GM18517 (cell line): ENCODE data around the gene CD8A.

Source experiments
- ATAC-seq: cut with Tn5 transposase; IDR thresholded peaks from one replicate; pipeline ENCODE4 v1.9.1; 2021; ENCODE audit warnings: mild to moderate bottlenecking, moderate library complexity; ENCODE audit not compliant: unreplicated experiment

Gene CD8A

DNA sequence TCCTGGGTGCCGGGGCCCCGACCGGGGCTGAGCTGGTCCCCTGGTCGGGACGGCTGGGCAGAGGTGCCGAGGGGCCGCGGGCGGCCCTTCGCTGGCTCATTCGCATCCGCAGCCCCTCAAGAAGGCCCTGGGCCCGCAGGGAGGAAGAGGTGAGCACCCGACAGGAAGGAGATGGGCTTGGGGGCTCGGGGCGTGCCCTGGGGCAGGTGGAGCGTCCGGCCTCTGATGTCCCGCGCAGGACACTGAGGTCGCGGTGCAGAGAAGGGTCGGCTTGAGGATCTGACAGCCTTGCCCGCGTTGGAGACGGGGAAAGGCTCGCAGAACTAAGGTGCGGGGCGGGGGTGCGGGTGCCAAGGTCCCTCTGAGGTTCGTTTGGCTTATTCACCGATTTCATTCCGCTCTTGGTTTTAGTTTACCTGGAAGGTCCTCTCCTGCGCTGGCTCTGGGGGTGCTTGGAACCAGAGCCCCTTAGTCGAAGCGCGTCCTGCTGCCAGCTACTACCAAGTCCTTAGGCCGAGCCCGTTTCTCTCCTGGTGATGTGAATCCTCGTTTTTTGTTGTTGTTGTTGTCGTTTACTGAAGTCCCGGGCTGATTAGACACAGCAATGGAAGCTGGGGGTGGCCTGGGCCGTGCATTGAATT, 18.9 kb upstream of the CD8A start:
- no peak for ATAC-seq

DNA sequence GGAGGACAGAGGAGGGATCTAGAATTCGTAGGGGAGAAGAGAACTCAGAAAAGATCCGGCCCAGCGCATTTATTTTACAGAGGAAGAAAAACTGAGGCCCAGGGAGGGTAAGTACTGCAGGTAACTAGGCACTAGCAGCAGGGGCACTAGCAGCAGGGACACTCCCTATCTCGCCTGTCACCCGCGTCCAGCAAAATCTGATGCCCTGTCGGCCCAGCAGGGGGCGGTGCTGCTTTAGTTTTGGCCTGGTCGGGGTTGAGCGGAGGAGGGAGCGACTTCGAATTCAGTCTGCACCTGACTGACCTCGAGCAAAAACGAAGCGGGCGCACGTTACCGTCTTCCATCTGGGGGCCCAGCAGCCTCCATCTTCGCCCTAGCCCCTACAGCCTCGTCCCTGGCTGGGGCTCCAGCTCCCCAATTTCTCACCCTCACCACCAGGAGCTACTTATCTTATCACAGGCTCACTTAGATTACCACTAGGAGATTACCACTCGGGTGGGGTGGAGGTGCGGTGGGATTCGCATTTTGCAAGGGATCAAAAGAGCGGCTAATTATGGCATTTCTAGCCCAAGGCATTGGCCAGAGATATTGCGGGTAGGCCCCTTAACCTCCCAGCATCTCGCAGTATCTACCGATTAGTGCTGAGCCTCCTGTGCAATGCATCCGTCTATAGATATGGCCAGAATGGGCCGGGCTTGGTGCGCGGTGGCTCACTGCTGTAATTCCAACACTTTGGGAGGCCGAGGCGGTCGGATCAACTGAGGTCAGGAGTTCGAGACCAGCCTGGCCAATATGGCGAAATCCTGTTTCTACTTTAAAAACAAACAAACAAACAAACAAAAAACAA, 17.8 kb upstream of the CD8A start:
- peak; percentile 90 for ATAC-seq

DNA sequence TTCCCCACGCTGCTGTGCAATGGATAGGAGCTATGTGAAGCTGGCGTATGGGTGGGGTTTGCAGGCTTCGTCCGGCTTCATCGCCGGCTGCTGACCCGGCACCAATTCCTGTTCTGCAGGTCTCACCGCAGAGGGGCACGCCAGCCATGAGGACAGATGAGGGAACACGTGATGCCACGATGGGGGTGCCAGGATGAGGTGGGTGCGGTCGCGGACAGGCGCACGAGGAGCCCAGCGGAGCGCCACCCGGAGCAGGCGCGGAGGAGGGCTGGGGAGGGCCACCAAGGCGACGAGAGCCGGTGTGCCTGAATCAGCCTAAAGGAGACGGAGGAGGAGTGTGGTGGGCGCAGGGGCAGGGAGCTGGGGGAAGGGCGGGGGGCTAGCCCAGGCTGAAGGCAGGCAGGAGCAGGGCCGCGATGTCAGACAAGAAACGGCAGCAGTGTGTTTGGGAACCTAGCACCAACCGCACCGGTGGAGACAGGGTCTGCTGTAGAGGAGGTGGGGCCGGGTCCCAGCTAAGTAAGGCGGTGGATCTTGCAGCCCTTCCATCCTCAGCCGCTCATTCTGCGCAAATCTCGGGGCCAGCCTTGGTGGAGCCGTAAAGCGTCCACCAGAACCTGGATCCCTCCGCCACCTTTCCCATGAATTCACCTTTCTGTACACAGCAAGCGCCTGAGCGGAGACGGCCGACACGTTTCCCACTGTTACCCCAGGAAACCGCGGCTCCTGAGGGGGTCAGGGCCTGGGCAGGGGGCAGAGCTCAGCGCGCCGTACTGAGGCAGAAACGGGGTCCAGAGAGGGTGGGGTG, 17.0 kb upstream of the CD8A start:
- no peak for ATAC-seq

DNA sequence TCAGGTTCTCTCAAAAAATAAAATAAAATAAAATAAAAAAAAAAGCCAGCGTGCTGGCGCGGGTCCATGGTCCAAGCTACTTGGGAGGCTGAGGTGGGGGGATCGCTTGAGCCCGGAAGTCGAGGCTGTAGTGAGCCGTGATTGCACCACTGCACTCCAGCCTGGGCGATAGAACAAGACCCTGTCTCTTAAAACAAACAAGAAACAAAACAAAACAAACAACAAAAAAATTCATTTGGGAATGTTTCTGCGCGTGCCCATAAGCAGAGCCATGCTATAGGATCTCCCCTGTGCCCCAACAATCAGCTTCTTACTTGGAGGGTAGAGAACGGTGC, 16.4 kb upstream of the CD8A start:
- ATAC-seq: no peak

DNA sequence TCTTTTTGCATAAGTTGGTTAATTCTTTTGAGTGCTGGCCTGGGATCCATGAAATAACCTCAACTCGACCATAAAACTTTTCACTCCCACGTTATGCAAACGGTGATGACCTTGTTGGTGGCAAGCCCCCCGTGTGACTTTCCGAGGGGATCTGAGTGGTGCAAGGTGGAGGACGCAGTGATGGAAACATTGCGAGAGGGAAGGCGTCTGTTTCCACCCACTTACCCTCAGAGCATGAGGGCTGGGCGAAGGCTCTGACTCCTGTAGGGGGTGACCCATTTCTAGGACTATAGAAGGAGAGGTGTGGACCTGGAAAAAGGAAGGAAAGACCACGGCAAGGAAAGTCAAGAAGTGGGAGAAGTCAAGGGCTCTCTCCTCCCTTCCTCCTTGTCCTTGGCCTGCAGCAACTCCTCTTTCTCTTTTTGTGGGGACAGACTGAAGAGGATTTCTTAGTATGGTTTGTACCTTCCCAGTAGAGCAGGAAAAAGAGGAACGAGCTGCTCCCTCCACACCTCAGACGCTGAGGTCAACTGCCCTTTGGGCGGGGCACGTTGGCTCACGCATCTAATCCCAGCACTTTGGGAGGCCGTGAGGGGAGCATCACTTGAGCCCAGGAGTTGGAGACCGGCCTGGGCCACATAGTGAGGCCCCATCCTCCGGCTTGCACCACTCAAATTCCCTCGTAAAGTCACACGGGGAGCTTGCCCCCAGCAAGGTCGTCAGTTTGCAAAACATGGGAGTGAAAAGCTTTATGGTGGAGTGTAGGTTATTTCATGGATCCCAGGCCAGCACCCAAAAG, 15.5 kb upstream of the CD8A start:
- no peak for ATAC-seq

DNA sequence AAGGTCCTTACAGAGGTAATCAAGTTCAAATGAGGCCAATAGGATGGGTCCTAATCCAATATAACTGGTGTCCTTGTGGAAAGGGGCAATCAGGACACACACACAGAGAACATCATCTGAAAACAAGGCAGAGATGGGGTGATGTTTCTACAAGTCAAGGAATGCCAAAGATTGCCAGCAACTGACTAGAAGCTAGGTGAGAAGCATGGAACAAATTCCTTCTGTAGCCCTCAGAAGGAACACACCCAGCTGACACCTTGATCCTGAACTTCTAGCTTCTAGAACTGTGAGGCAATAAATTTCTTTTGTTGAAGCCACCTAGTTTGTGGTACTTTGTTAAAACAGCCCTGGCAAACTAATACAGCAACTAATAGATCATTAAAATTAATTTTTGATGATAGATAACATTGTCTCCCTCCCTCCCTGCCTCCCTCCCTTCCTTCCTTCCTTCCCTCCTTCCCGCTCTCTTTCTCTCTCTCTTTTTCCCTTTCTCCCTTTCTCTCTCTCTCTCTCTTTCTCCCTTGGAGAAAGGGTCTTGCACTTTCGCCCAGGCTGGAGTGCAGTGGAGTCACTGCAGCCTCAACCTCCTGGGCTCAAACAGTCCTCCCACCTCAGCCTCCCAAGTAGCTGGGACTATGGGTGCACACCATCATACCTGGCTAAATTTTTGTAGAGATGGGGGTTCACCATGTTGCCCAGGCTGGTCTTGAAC, 10.3 kb upstream of the CD8A start:
- ATAC-seq: no peak

DNA sequence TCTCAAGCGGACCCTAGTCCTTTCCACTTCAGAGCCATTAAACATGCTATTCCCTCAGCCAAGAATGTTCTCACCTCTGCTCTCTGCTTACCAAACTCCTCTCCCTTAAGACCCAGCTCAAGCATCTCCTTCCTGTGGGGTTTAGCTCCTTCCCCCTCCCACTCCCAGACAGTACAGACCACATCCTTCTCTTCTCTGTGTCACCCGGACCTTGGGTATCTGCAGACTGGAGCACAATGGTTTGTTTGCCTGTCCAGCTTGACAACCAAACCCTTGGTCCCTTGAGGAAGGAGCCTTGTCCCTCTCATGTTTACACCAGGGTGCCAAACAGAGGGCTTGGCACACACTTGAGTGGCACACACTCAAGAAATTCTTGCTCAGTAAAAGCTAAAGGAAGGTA, 4.1 kb upstream of the CD8A start:
- ATAC-seq: no peak

DNA sequence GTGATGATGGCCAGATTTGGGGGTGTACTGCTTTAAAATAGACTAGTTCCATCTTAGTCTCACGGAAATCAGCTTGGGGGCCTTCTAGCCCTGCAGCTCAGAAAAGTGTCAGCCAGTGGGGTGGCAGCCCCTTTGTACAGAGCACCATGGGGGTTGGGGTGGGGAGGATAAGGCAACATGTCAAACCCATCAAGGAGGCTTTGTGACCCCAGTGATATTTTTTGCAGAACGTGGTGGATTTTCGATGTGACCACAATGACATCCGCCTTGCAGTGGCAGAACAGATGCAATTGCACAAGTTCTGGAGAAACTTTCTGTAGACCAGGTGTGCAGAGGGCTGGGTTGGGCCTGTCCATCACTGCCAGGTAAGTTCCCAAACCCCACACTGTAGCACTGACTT, 3.0 kb upstream of the CD8A start:
- no peak for ATAC-seq

DNA sequence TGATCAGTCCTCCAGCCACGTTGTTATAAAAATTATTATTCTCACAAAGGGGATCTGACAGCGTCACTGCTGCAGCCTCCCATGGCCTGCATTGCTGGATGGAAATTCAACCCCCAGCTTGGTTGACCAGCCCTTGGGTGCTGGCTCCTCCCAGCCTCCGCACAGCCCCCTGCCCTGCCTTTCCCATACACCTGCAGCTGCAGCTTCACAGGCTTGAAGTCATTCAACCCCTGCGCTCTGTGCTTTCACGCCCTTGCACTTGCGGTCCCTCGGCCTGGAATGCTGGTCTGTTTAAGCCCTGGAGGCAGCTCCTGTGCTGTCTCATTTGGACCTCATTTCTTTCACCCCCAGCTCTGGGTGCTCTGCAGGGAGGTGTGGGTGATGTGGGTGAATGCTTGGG, 860 bp upstream of the CD8A start:
- ATAC-seq: no peak

DNA sequence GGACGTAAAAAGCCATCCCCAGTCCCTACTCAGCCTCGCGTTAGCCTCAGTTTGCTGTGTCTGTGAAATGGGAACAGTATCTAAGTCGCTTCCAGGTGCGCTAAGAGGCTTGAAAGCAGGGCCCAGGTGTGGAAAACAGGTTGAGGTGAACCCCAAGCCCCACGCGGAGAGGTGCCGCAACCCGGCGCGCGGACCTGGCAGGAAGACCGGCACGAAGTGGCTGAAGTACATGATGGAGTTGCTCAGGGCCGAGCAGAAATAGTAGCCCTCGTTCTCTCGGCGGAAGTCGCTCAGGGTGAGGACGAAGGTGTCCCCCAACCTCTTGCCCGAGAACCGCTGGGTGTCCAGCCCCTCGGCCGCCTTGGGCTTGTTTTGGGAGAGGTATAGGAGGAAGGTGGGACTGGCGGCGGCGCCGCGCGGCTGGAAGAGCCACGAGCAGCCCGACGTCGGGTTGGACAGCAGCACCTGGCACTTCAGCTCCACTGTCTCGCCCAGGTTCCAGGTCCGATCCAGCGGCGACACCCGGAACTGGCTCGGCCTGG, 508 bp downstream of the CD8A start:
- no peak for ATAC-seq

DNA sequence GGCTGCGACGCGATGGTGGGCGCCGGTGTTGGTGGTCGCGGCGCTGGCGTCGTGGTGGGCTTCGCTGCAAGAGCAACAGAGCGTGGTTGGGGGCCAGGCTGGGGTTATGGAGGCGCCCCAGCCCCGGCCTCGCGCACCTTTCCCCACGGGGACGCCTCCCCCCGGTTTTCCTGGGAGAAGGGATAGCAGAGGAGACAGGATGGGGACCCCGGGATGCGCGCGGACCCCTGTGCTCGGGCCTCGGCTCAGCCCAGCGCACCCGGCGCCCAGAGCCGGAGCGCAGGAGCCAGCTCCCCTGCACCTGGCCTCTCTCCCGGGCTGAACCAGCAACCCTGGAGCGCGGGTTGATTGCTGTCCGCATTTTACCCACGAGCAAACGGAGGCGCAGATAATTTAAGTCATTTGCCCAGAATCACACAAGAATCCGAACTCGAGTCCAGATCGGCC, 1.0 kb downstream of the CD8A start:
- no peak for ATAC-seq

DNA sequence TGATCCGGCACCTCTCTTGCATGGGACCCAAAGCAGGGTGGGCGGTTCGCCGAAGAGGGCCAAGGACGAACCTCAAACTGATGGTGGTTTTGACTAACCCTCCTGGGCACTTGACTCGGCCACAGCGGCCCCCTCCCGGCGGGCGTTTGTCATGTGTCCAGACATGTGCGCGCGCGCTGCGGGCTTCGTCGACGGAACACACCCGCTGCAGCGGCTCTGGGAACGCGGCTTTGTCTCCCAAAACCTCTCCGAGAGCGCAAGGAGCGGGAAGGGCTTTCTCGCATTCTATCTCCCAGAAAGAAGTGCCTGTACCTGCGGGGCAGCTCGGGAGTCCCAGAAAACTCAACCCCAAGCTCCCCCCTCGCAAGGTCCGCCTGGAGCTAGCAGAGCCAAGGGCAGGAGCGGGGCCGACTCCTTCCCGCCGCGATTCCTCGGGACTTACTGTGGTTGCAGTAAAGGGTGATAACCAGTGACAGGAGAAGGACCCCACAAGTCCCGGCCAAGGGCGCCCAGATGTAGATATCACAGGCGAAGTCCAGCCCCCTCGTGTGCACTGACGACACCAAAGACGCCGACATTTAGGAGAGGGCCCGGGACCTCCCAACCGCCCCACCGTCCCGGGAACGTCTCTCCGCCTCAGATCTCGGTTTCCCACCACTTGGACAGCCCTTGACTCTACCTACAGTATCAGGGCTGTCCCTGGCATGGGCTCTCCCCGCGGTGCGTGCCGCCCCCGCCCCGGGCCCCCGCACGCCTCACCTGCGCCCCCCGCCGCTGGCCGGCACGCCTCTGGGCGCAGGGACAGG, 1.6 kb downstream of the CD8A start:
- no peak for ATAC-seq

DNA sequence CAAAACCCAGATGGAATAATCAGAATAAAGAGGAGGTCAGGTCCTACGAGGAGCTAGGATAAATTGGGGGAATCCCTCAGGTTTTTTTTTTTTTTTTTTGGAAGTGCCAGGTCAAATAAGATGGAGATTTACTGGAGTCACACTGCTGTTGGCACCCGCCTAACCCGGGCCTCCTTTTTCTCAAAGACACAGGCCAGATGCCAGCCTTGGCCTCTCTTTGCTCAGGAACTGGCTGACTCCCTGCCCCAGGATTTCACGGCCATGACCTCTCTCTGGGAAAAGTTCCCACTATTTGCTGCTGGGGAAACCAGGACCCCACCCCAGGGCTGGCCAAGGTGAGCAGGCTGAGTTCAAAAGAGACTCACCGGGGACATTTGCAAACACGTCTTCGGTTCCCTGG, 2.5 kb downstream of the CD8A start:
- ATAC-seq: no peak

DNA sequence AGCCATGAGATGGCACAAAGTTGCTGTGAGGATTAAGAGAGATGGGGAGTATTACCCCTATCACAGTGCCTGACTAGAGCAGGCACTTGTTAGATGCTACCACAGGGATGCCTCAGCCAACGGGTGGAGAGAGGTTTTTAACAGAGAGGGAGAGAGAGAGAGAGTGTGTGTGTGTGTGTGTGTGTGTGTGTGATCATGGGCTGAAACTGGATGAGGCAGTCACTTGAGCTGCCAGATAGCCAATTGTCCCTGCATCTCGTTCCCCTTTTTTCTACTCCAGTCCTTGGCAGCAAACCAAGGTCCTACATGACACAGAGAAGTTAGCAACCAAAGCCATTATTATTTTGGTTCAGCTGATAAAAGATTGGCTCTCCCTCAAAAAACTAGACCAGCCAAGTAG, 3.0 kb downstream of the CD8A start:
- ATAC-seq: no peak

DNA sequence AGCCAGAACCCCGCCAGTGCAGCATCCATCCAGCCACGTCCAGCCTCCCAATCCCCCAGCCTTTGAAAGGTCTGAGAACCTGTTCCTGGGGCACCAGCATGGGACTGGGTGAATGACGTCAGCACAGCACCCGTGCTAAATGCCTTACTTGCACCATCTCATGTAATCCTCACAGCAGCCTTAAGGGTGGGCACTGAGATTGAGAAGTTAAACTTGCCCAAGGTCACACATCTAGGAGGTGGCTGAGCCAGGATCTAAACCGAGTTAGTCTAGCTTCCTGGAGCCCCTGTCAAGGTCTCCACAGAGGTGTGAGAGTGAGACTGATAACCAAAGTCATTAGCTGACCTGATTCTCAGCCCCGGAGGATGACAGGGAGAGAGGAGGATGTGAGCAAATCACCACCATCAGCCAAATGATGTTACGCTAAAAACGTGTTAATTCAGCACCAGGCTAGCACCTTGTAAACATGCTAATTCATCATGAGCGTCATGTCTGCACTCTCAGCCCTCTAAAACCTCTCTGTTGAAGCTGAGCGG, 4.6 kb downstream of the CD8A start:
- ATAC-seq: no peak

DNA sequence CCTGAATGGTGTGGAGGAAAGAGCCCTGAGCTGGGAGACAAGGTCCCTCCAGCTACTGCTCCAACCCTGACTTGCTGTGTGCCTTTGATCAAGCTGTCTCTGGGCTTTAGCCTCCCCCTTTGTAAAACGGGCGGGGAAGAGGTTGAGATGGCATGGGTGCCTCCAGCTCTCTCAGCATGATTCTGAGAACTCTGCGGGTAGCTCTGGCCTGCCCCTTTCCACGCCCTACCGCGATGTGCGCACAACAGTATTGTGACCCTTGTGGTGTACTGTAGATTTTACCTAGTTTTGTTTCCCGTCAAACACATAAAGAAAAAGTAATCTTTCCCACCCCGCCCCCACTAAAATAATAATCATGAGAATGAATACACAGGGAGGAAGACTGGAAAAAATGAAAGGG, 5.3 kb downstream of the CD8A start:
- ATAC-seq: no peak

DNA sequence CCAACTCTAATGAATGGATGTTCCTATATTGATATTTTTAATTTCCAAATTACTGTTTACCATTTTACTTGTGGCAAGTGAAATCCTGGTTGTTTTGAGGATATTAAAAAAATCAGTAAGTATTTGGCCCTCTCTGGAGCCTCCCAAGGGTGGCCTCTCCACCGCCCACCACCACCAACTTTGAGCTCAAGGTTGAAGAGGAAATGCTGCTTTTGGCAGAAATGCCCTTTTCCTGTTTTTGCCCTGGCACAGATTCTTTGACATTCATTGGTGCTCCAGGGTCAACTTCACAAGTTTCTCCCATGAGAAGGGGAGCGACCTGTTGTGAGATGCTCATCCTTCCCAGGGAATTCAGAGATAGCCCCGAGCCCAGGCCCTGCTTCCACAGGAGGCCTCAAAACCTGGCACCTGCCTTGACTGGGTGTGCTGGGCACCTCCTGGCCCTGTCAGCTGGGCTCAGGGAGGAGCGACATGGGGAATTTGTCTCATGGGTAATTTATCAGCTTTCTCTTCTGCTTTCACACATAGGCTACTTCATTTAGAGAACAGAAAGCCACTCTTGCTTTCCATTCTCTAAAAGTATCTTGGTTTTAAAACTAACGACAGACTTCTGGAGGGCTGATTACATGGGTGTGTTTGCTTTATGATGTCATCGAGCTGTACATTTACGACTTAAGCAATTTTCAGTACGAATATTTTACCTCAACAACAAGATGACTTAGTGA, 6.9 kb downstream of the CD8A start:
- ATAC-seq: peak; percentile 94

DNA sequence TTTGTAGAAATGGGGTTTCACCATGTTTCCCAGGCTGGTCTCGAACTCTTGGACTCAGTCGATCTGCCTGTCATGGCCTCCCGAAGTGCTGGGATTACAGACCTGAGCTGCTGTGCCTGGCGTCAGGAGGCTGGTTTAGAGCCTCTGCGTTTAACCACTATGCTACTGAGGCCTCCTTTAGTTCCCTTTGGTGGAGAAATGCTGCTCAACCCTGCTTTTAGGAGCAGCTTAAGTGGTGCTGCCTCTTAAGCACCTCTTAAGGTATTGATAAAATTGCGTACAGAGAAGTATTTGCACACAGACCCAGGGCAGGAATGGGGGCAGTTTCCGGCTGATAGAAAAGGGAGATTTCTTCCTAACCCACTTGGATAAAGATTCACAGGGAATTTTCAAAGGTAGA, 8.0 kb downstream of the CD8A start:
- ATAC-seq: no peak
